Measurements from ENCODE around the gene LRIT1.
A peak's percentile ranks its signal among the peaks of the same experiment; 100 is the strongest.

LRIT1 gene

GRCh38 chr10:84214046-84214572 is 27.2 kb downstream of the LRIT1 start:
- DNase-seq, result no peak

GRCh38 chr10:84213076-84213475 is 28.3 kb downstream of the LRIT1 start:
- no peak for DNase-seq

- DNase-seq, result no peak
Observed at GRCh38 chr10:84212014-84212413, 29.3 kb downstream of the LRIT1 start.

- no peak for DNase-seq
Observed at GRCh38 chr10:84211566-84211965, 29.8 kb downstream of the LRIT1 start.

- no peak for DNase-seq
Observed at GRCh38 chr10:84208023-84208422, 33.3 kb downstream of the LRIT1 start.

- no peak for DNase-seq
Observed at GRCh38 chr10:84205853-84206525, 35.4 kb downstream of the LRIT1 start.

GRCh38 chr10:84205049-84205852 is 36.1 kb downstream of the LRIT1 start:
- peak; percentile 30 for DNase-seq

- DNase-seq, result no peak
Observed at GRCh38 chr10:84204610-84205009, 36.7 kb downstream of the LRIT1 start.

GRCh38 chr10:84204122-84204521 is 37.2 kb downstream of the LRIT1 start:
- DNase-seq, result no peak

GRCh38 chr10:84202349-84202748 is 39.0 kb downstream of the LRIT1 start:
- DNase-seq, result no peak

- no peak for DNase-seq
Observed at GRCh38 chr10:84201682-84202081, 39.7 kb downstream of the LRIT1 start.

GRCh38 chr10:84201244-84201606 is 40.1 kb downstream of the LRIT1 start:
- DNase-seq, result no peak

- no peak for DNase-seq
Observed at GRCh38 chr10:84200537-84201243, 40.7 kb downstream of the LRIT1 start.

- DNase-seq, result no peak
Observed at GRCh38 chr10:84198206-84198915, 43.0 kb downstream of the LRIT1 start.

- DNase-seq, result no peak
Observed at GRCh38 chr10:84197643-84198042, 43.7 kb downstream of the LRIT1 start.

GRCh38 chr10:84196941-84197340 is 44.4 kb downstream of the LRIT1 start:
- no peak for DNase-seq

GRCh38 chr10:84196083-84196482 is 45.3 kb downstream of the LRIT1 start:
- no peak for DNase-seq

- no peak for DNase-seq
Observed at GRCh38 chr10:84195044-84195830, 46.1 kb downstream of the LRIT1 start.

GRCh38 chr10:84194424-84195043 is 46.8 kb downstream of the LRIT1 start, which contains the start of gene CDHR1:
CDHR1 (plus strand) TSS chr10:84194537; CDS start chr10:84194761, 224 bp downstream.
- DNase-seq, result no peak

- no peak for DNase-seq
Observed at GRCh38 chr10:84193846-84194423, 47.4 kb downstream of the LRIT1 start.

GRCh38 chr10:84193327-84193726 is 48.0 kb downstream of the LRIT1 start:
- DNase-seq, result no peak

Measured in activated T-cell treated with anti-CD3 and anti-CD28 coated beads for 4 hours (primary cell).